GM18517 (cell line): ENCODE measurements around the gene TMEM25.
"Not testable (repeated sequence)": the region's sequence is repeated elsewhere in the genome, so short reads cannot be mapped to it uniquely, and the experiment has no call there.

ENCODE experiments used
- ATAC-seq: cut with Tn5 transposase; IDR thresholded peaks from one replicate; pipeline ENCODE4 v1.9.1; 2021; ENCODE audit warnings: mild to moderate bottlenecking, moderate library complexity; ENCODE audit not compliant: unreplicated experiment

Gene TMEM25

GRCh38 chr11:118532091-118532490 is 1.1 kb downstream of the TMEM25 start:
- ATAC-seq: no peak

- ATAC-seq: no peak
These were observed 2.1 kb downstream of the TMEM25 start for GRCh38 chr11:118532852-118533768.

GRCh38 chr11:118533769-118534729 is 3.1 kb downstream of the TMEM25 start:
- no peak for ATAC-seq

DNA sequence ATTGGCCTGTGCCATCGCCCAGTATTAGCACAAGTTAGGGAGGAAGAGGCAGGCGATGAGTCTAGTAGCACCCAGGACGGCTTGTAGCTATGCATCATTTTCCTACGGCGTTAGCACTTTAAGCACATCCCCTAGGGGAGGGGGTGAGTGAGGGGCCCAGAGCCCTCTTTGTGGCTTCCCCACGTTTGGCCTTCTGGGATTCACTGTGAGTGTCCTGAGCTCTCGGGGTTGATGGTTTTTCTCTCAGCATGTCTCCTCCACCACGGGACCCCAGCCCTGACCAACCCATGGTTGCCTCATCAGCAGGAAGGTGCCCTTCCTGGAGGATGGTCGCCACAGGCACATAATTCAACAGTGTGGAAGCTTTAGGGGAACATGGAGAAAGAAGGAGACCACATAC is 4.3 kb downstream of the TMEM25 start:
- no peak for ATAC-seq

- no peak for ATAC-seq
These were observed 5.7 kb downstream of the TMEM25 start for GRCh38 chr11:118536726-118537125.

GRCh38 chr11:118537409-118537980 is 6.5 kb downstream of the TMEM25 start:
- no peak for ATAC-seq

GRCh38 chr11:118544010-118544646 is 13.1 kb downstream of the TMEM25 start:
- ATAC-seq: no peak

GRCh38 chr11:118544647-118545010 is 13.6 kb downstream of the TMEM25 start:
- no peak for ATAC-seq

DNA sequence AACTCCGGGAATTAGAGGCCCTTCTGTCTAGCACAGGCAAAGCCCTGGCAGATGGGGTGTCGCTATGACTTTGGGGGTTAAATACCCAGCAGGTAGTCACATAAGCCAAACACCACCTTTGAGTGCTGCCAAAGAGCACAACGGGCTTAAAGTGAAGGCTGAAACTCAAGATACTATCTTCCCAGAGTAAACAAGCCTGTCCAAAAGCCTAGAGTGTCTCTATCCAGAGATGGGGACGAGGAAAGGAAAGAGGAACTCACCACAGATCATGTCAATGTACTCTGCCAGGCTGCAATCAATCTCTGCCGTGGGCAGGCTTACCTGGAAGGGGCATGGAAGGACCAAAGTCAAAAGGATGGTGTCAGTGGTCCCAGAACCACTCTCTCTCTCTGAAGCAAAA is 14.5 kb downstream of the TMEM25 start:
- no peak for ATAC-seq

DNA sequence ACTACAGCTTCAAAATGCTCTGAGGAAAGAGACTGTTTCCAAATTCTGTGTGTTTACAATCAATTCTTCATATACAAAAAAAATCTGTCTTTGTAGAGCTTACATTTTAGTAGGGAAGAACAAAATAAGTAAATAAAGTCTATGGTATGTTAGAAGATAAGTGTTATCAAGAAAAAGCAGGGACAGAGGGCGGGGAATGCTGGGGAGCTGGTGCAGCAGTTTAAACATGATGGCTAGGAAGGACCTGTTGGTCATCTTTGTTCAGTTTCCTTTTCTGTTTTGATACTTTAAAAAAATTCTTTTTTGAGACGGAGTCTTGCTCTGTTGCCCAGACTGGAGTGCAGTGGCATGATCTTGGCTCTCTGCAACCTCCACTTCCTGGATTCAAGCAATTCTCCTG is 16.1 kb downstream of the TMEM25 start:
- no peak for ATAC-seq

- no peak for ATAC-seq
These were observed 21.3 kb downstream of the TMEM25 start for GRCh38 chr11:118552341-118552740.

DNA sequence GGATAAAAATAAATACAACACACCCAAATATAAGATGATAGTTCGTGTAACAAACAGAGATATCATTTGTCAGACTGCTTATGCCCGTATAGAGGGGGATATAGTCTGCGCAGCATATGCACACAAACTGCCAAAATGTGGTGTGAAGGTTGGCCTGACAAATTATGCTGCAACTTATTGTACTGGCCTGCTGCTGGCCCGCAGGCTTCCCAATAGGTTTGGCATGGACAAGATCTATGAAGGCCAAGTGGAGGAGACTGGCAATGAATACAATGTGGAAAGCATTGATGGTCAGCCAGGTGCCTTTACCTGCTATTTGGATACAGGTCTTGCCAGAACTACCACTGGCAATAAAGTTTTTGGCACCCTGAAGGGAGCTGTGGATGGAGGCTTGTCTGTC is 29.8 kb downstream of the TMEM25 start:
- no peak for ATAC-seq

GRCh38 chr11:118565051-118565450 is 34.1 kb downstream of the TMEM25 start:
- no peak for ATAC-seq

DNA sequence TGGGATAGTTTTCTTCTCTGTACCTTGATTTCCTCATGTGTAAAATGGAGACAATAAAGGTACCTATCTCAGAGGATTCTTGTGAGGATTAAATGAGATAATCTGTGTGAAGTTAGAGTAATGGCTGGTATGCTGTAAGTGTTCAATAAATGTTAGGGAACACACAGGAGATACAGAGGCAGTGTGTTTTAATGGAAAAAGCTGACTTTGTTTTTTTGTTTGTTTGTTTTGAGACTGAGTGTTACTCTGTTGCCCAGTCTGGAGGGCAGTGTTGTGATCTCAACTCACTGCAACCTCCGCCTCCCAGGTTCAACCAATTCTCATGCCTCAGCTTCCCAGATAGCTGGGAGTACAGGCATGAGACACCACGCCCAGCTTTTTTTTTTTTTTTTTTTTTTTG is 38.7 kb downstream of the TMEM25 start:
- no peak for ATAC-seq

- no peak for ATAC-seq
These were observed 39.8 kb downstream of the TMEM25 start for GRCh38 chr11:118570787-118571186.

- not testable (repeated sequence) for ATAC-seq
These were observed 40.7 kb downstream of the TMEM25 start for GRCh38 chr11:118571701-118572060.

DNA sequence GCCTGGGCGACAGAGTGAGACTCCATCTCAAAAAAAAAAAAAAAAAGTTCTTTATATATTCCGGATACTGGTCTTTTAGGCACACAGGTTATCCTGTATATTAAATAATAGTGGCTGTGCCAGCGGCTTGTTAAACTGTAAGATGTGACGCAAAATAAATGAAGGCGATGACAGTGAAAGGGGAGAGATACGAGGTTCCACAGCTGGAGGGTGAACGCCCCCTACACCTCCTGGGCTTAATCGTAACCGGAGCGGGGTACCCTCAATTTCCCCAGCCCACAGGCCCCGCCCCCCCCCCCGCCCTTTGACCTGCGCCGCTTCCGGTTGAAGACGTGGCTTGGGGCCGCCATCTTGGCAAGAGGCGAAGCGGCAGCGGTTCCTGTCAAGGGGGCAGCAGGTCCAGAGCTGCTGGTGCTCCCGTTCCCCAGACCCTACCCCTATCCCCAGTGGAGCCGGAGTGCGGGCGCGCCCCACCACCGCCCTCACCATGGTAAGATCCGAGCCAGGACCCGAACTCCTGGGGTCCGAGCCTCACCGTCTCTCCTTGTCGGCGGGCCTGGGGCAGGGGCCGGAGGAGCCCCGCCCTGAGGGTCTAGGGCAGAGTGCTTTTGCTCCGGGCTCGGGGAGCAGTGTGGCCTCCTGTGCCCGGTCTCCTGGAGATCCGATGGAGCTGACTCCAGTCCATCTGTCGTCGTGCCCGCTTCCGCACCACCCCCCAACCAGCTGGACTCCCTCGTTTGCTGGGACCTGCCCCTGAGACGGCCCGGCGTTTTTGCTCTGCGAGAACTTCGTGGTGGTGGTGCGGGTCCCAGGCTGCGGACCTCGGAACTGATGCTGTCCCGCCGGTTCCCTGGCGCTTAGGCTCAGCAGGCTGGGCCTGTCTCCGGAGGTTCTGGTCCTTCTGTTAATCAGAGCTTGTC is 41.3 kb downstream of the TMEM25 start, which contains the start of gene ARCN1:
Gene ARCN1, plus strand, starts transcription at position 349 of the 920 bp plus-strand sequence. Its CDS starts 139 bp downstream, at position 488.
- ATAC-seq: peak; percentile 52

- ATAC-seq: no peak
These were observed 42.1 kb downstream of the TMEM25 start for GRCh38 chr11:118572981-118573550.

GRCh38 chr11:118574636-118575035 is 43.6 kb downstream of the TMEM25 start:
- ATAC-seq: no peak
